ENCODE results near the gene HEATR1.

HEATR1 gene

DNA sequence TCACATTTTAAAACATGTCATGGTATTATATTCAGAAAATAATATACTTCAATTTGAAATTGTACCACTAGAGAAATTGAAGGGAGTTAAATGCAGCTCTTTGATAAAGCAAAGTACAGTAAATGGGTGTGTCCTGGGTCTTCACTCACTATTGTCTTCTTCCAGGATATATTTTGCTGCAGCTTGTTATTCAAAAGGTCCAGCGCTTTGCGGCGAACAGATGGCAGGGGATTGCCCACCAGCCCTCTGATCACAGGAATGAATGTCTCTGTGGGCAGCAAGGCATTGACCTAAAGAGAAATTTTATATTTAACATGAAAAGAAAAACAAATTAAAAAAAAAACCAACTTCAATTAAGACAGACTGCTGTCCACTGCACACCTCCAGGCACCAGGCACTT lies 45.5 kb downstream of the HEATR1 start:
- H3K36me3 ChIP-seq (replicated peaks; ENCODE audit: low read depth, low read length) = peaks cover 72% of the 10 kb centered on the region
- no peaks in the 10 kb centered on the region for H3K4me1 ChIP-seq (ENCODE audit: low read length)
- H2AFZ ChIP-seq (ENCODE audit: low read depth, low read length) = no peak overlapping the region
- H3K4me3 ChIP-seq (ENCODE audit: low read length) = no peak overlapping the region
- no peaks in the 10 kb centered on the region for H4K20me1 ChIP-seq (ENCODE audit: insufficient read depth, low read length)
- no peak overlapping the region for H3K27ac ChIP-seq (ENCODE audit: low read length)
- no peak overlapping the region for H3K4me2 ChIP-seq (ENCODE audit: low read length)
- H3K27me3 ChIP-seq (ENCODE audit: low read depth, low read length) = no peaks in the 10 kb centered on the region
- no peaks in the 10 kb centered on the region for H3K9me3 ChIP-seq (ENCODE audit: insufficient read depth, low read length)
- no peak overlapping the region for H3K9ac ChIP-seq (ENCODE audit: low read length)
- no peak for TF ChIP-seq EZH2phosphoT487 (IDR thresholded peaks at IDR 0.05; ENCODE audit: low read depth)
- TF ChIP-seq, protein P1, sequence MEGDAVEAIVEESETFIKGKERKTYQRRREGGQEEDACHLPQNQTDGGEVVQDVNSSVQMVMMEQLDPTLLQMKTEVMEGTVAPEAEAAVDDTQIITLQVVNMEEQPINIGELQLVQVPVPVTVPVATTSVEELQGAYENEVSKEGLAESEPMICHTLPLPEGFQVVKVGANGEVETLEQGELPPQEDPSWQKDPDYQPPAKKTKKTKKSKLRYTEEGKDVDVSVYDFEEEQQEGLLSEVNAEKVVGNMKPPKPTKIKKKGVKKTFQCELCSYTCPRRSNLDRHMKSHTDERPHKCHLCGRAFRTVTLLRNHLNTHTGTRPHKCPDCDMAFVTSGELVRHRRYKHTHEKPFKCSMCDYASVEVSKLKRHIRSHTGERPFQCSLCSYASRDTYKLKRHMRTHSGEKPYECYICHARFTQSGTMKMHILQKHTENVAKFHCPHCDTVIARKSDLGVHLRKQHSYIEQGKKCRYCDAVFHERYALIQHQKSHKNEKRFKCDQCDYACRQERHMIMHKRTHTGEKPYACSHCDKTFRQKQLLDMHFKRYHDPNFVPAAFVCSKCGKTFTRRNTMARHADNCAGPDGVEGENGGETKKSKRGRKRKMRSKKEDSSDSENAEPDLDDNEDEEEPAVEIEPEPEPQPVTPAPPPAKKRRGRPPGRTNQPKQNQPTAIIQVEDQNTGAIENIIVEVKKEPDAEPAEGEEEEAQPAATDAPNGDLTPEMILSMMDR (IDR thresholded peaks at IDR 0.05; ENCODE audit: low read depth, low read length) = no peak
- no peaks in the 10 kb centered on the region for H3K79me2 ChIP-seq (ENCODE audit: low read length)

DNA sequence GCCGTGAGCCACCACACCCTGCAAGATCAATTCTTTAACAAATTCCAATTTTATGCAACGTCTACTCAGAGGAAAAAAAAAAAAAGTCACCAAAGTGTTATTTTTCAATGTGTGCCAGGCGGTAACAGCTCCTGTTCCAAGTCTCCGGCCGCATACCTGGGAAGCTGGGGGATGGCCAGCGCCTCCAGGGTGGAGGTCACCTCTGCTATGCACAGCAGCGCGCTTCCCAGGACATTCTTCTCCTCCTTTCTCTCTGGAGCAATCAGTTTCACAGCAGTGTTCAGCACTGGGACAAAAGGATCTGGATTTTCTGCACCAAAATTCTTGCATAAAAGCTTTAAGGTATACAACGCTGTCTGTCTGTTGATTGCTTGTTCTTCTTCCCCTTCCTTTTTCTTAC lies 46.2 kb downstream of the HEATR1 start:
- no peaks in the 10 kb centered on the region for H4K20me1 ChIP-seq (ENCODE audit: insufficient read depth, low read length)
- H3K27me3 ChIP-seq (ENCODE audit: low read depth, low read length) = no peaks in the 10 kb centered on the region
- no peak overlapping the region for H3K9ac ChIP-seq (ENCODE audit: low read length)
- H3K36me3 ChIP-seq (replicated peaks; ENCODE audit: low read depth, low read length) = peaks cover 75% of the 10 kb centered on the region
- H3K79me2 ChIP-seq (ENCODE audit: low read length) = no peaks in the 10 kb centered on the region
- H2AFZ ChIP-seq (ENCODE audit: low read depth, low read length) = no peak overlapping the region
- no peak for TF ChIP-seq EZH2phosphoT487 (IDR thresholded peaks at IDR 0.05; ENCODE audit: low read depth)
- TF ChIP-seq, protein P1 (IDR thresholded peaks at IDR 0.05; ENCODE audit: low read depth, low read length) = no peak
- H3K27ac ChIP-seq (ENCODE audit: low read length) = no peak overlapping the region
- H3K9me3 ChIP-seq (ENCODE audit: insufficient read depth, low read length) = no peaks in the 10 kb centered on the region
- H3K4me3 ChIP-seq (ENCODE audit: low read length) = no peak overlapping the region
- H3K4me1 ChIP-seq (ENCODE audit: low read length) = no peaks in the 10 kb centered on the region
- H3K4me2 ChIP-seq (ENCODE audit: low read length) = no peak overlapping the region

DNA sequence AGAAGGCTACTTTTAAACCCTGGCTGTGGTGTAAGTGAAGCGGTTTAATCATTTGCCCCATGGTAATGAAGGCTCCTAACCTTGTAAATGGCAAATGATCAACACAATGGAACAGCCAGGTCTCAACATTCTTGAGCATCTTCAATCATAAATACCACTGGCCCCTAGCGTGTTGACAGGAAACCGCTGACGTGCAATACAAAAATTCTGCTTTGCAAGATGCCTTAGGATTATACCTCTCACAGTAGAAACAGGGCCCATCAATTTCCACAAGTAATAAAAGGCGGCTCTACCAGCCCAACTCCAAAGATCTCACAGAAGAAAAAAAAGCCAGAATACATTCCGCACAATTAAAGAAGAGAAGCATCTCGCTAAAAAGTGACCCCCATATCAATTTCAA lies 47.7 kb downstream of the HEATR1 start:
- H3K9ac ChIP-seq (ENCODE audit: low read length) = no peak overlapping the region
- H3K27me3 ChIP-seq (ENCODE audit: low read depth, low read length) = no peaks in the 10 kb centered on the region
- no peak overlapping the region for H3K4me3 ChIP-seq (ENCODE audit: low read length)
- H3K4me1 ChIP-seq (ENCODE audit: low read length) = no peaks in the 10 kb centered on the region
- no peak overlapping the region for H3K27ac ChIP-seq (ENCODE audit: low read length)
- no peak for TF ChIP-seq EZH2phosphoT487 (IDR thresholded peaks at IDR 0.05; ENCODE audit: low read depth)
- TF ChIP-seq, protein P1 (IDR thresholded peaks at IDR 0.05; ENCODE audit: low read depth, low read length) = no peak
- no peak overlapping the region for H3K4me2 ChIP-seq (ENCODE audit: low read length)
- H4K20me1 ChIP-seq (ENCODE audit: insufficient read depth, low read length) = no peaks in the 10 kb centered on the region
- H2AFZ ChIP-seq (ENCODE audit: low read depth, low read length) = no peak overlapping the region
- peaks cover 77% of the 10 kb centered on the region for H3K36me3 ChIP-seq (replicated peaks; ENCODE audit: low read depth, low read length)
- no peaks in the 10 kb centered on the region for H3K79me2 ChIP-seq (ENCODE audit: low read length)
- H3K9me3 ChIP-seq (ENCODE audit: insufficient read depth, low read length) = no peaks in the 10 kb centered on the region

DNA sequence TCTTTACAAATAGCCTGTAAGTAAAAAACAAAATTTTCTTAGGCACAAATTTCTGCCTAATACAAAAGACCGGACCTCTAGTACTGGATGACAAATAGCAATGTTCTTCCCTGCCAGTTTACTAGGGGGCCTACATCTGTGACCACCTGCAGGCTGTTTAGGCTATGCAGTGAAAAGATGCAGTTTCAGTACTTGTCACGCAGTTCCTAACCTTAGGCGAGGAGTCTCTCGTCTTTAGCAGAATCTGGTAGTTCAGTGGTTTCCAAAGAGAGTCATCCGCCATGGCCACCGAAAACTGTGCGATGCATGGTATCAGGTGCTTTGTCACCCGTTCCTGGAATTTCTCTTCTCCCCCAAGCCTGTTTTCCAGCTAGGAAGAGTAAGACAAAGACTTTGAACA lies 50.9 kb downstream of the HEATR1 start:
- Histone ChIP-seq H3K4me2 (ENCODE audit: low read length) (no peak overlapping the region), H3K4me1 (ENCODE audit: low read length) (no peaks in the 10 kb centered on the region), H3K36me3 (replicated peaks; ENCODE audit: low read depth, low read length) (peaks cover 84% of the 10 kb centered on the region)

More for the DNA sequence above, 50.9 kb downstream of the HEATR1 start:
- Histone ChIP-seq H2AFZ (ENCODE audit: low read depth, low read length) (no peak overlapping the region), H3K27ac (ENCODE audit: low read length) (no peak overlapping the region), H3K27me3 (ENCODE audit: low read depth, low read length) (no peaks in the 10 kb centered on the region), H3K4me3 (ENCODE audit: low read length) (no peak overlapping the region), H3K79me2 (ENCODE audit: low read length) (no peaks in the 10 kb centered on the region), H4K20me1 (ENCODE audit: insufficient read depth, low read length) (peaks cover 4% of the 10 kb centered on the region; the same call in 1 of the 2 replicates), H3K9ac (ENCODE audit: low read length) (no peak overlapping the region), H3K9me3 (ENCODE audit: insufficient read depth, low read length) (no peaks in the 10 kb centered on the region)
- TF ChIP-seq, protein P1 (IDR thresholded peaks at IDR 0.05; ENCODE audit: low read depth, low read length) = no peak
- TF ChIP-seq EZH2phosphoT487 (IDR thresholded peaks at IDR 0.05; ENCODE audit: low read depth) = no peak

Measured in OCI-LY3 (cell line).